H9 (cell line): ENCODE results near the gene ZNF576. TPM values are rescaled to one million over a fixed set of nuclear protein-coding genes. Genes with fewer than 3 reads are reported as not detected.

Experiments used
- DNase-seq: peaks from one replicate; pipeline ENCODE4 v3.0.0-alpha.2; 2017
- H2AFZ ChIP-seq: one replicate; pipeline ENCODE4 v1.6.1; 2013; ENCODE audit warnings: mild to moderate bottlenecking, low read length, control low read depth, moderate library complexity
- H2AK5ac ChIP-seq: 2 replicates; pipeline ENCODE4 v1.6.1; 2013; ENCODE audit warnings: low read length, control low read depth, mixed read lengths; ENCODE audit not compliant: insufficient read length
- H2BK120ac ChIP-seq: one replicate; pipeline ENCODE4 v1.6.1; 2013; ENCODE audit warnings: low read depth, mild to moderate bottlenecking, low read length, control low read depth, inconsistent platforms; ENCODE audit not compliant: poor library complexity, severe bottlenecking
- H2BK12ac ChIP-seq: 2 replicates; pipeline ENCODE4 v1.6.1; 2013; ENCODE audit warnings: low read length, control low read depth, mixed read lengths, low read depth; ENCODE audit not compliant: insufficient read length
- H2BK15ac ChIP-seq: 2 replicates; pipeline ENCODE4 v1.6.1; 2013; ENCODE audit warnings: low read depth, low read length, control low read depth
- H2BK20ac ChIP-seq: one replicate; pipeline ENCODE4 v1.6.1; 2013; ENCODE audit warnings: low read depth, mild to moderate bottlenecking, low read length, control low read depth, inconsistent platforms; ENCODE audit not compliant: poor library complexity, severe bottlenecking
- H2BK5ac ChIP-seq: 2 replicates; pipeline ENCODE4 v1.6.1; 2013; ENCODE audit warnings: low read length, control low read depth, mixed read lengths; ENCODE audit not compliant: insufficient read length
- H3K14ac ChIP-seq: 2 replicates; pipeline ENCODE4 v1.6.1; 2013; ENCODE audit warnings: low read length, control low read depth; ENCODE audit not compliant: insufficient read depth
- H3K18ac ChIP-seq: 2 replicates; pipeline ENCODE4 v1.6.1; 2013; ENCODE audit warnings: low read depth, mild to moderate bottlenecking, mixed read lengths, low read length, control low read depth; ENCODE audit not compliant: insufficient read length
- H3K23ac ChIP-seq: 2 replicates; pipeline ENCODE4 v1.6.1; 2013; ENCODE audit warnings: low read length, control low read depth, mixed read lengths, low read depth; ENCODE audit not compliant: insufficient read length
- H3K23me2 ChIP-seq: 2 replicates; pipeline ENCODE4 v1.6.1; 2013; ENCODE audit warnings: low read depth, mild to moderate bottlenecking, mixed read lengths, low read length, control low read depth; ENCODE audit not compliant: insufficient read length, poor library complexity, severe bottlenecking
- H3K27ac ChIP-seq: 2 replicates; pipeline ENCODE4 v1.5.1; 2013; ENCODE audit warnings: low read length, control low read depth, mixed read lengths, low read depth; ENCODE audit not compliant: insufficient read length
- H3K27me3 ChIP-seq: 2 replicates; pipeline ENCODE4 v1.6.1; 2013; ENCODE audit warnings: low read length, control low read depth, inconsistent platforms; ENCODE audit not compliant: insufficient read depth
- H3K4ac ChIP-seq: 2 replicates; pipeline ENCODE4 v1.6.1; 2013; ENCODE audit warnings: low read depth, mild to moderate bottlenecking, control low read depth, inconsistent platforms, low read length, moderate library complexity
- H3K4me1 ChIP-seq: 2 replicates; pipeline ENCODE4 v1.6.1; 2013; ENCODE audit warnings: low read length, control low read depth, inconsistent platforms; ENCODE audit not compliant: insufficient read depth
- H3K4me2 ChIP-seq: 2 replicates; pipeline ENCODE4 v1.6.1; 2013; ENCODE audit warnings: low read length, control low read depth, mixed read lengths; ENCODE audit not compliant: insufficient read length, insufficient read depth
- H3K56ac ChIP-seq: 2 replicates; pipeline ENCODE4 v1.6.1; 2013; ENCODE audit warnings: low read depth, mild to moderate bottlenecking, mixed read lengths, low read length, control low read depth; ENCODE audit not compliant: insufficient read length
- H3K79me1 ChIP-seq: 2 replicates; pipeline ENCODE4 v1.6.1; 2013; ENCODE audit warnings: low read depth, mild to moderate bottlenecking, moderate library complexity, low read length, control low read depth, inconsistent platforms; ENCODE audit not compliant: insufficient read depth, poor library complexity, severe bottlenecking
- H3K79me2 ChIP-seq: 2 replicates; pipeline ENCODE4 v1.6.1; 2013; ENCODE audit warnings: low read length, control low read depth, inconsistent platforms; ENCODE audit not compliant: insufficient read depth
- H3K9ac ChIP-seq: 2 replicates; pipeline ENCODE4 v1.6.1; 2013; ENCODE audit warnings: low read length, control low read depth, mixed read lengths; ENCODE audit not compliant: insufficient read length; ENCODE audit errors: extremely low read depth
- H3K9me3 ChIP-seq: one replicate; pipeline ENCODE4 v1.6.1; 2013; ENCODE audit warnings: low read depth, low read length, inconsistent platforms; ENCODE audit not compliant: control insufficient read depth
- H3T11ph ChIP-seq: one replicate; pipeline ENCODE4 v1.6.1; 2013; ENCODE audit warnings: mild to moderate bottlenecking, low read length, control low read depth, inconsistent platforms
- H4K20me1 ChIP-seq: one replicate; pipeline ENCODE4 v1.6.1; 2013; ENCODE audit not compliant: control insufficient read depth, insufficient read length, insufficient read depth
- H4K5ac ChIP-seq: 2 replicates; pipeline ENCODE4 v1.6.1; 2013; ENCODE audit warnings: low read depth, mild to moderate bottlenecking, mixed read lengths, low read length, control low read depth; ENCODE audit not compliant: insufficient read length
- H4K8ac ChIP-seq: replicated peaks from 2 replicates; pipeline ENCODE4 v1.6.1; 2013; ENCODE audit warnings: low read length, control low read depth, mixed read lengths, low read depth; ENCODE audit not compliant: insufficient read length
- H4K91ac ChIP-seq: 2 replicates; pipeline ENCODE4 v1.6.1; 2013; ENCODE audit warnings: low read depth, mild to moderate bottlenecking, moderate library complexity, mixed read lengths, low read length, control low read depth; ENCODE audit not compliant: insufficient read length
- H3K27ac Mint-ChIP-seq, 3 experiments: 2 replicates in 2 of 3; 3 replicates in 1 of 3; pipeline ENCODE4 v1.8.0; 2020 to 2021; ENCODE audit warnings: mixed read lengths in 3 of 3, mild to moderate bottlenecking in 1 of 3, moderate library complexity in 1 of 3
- H3K27me3 Mint-ChIP-seq: 2 replicates; pipeline ENCODE4 v1.8.0; 2021; ENCODE audit warnings: low read depth, mild to moderate bottlenecking, moderate library complexity, mixed read lengths
- H3K36me3 Mint-ChIP-seq, 3 experiments: 2 replicates in 2 of 3; 3 replicates in 1 of 3; pipeline ENCODE4 v1.8.0; 2020 to 2021; ENCODE audit warnings: low read depth in 3 of 3, mixed read lengths in 3 of 3; ENCODE audit not compliant: insufficient read depth in 1 of 3
- H3K4me1 Mint-ChIP-seq, 2 experiments: 2 replicates each; pipeline ENCODE4 v1.8.0; 2020; ENCODE audit warnings: mixed read lengths in 2 of 2
- H3K4me3 Mint-ChIP-seq, 2 experiments: 2 replicates in 1 of 2; 3 replicates in 1 of 2; pipeline ENCODE4 v1.8.0; 2020 to 2021; ENCODE audit warnings: mild to moderate bottlenecking in 2 of 2, mixed read lengths in 2 of 2, moderate library complexity in 1 of 2
- H3K9me3 Mint-ChIP-seq, 2 experiments: 2 replicates in 1 of 2; 3 replicates in 1 of 2; pipeline ENCODE4 v1.8.0; 2020; ENCODE audit warnings: mild to moderate bottlenecking in 2 of 2, mixed read lengths in 2 of 2, moderate library complexity in 1 of 2
- CTCF ChIP-seq: fragments of 200-600 bp; sonication (generic); conservative IDR thresholded peaks from 3 replicates; pipeline ENCODE4 v1.8.0; 2021; ENCODE audit warnings: antibody characterized with exemption, mild to moderate bottlenecking
- WGBS: extraction: QIAGEN DNeasy Blood & Tissue Kit; methylation state at CpG from one replicate; pipeline ENCODE4 v1.1.7; 2013; ENCODE audit warnings: missing lambda C conversion rate, low lambda C conversion rate, mixed read lengths; ENCODE audit not compliant: insufficient read length; ENCODE audit errors: extremely low coverage; 5-methylcytosine and 5-hydroxymethylcytosine counted together
- total RNA-seq: library from RNA; stranded (reverse); gene quantifications from 2 replicates; pipeline ENCODE4 v1.2.1, GENCODE V29; 2021

Gene ZNF576
- total RNA-seq, 1 experiment from 2014 or later = 19.7 TPM

GRCh38 chr19:43562698-43563241 is 33.6 kb upstream of the ZNF576 start:
- Histone ChIP-seq H2BK12ac (no peak overlapping the region), H3K79me2 (no peaks in the 10 kb centered on the region), H4K8ac (no peak overlapping the region), H3K9me3 (no peaks in the 10 kb centered on the region), H3T11ph (no peak overlapping the region), H2BK5ac (no peak overlapping the region), H3K4me2 (no peak overlapping the region), H3K27ac (no peak overlapping the region), H3K23me2 (no peaks in the 10 kb centered on the region), H2BK20ac (no peak overlapping the region), H3K4ac (no peak overlapping the region), H4K91ac (no peak overlapping the region), H4K20me1 (no peaks in the 10 kb centered on the region), H3K23ac (no peak overlapping the region), H2BK15ac (no peak overlapping the region; the same call in 1 of the 2 replicates), H2AK5ac (no peak overlapping the region), H3K18ac (no peak overlapping the region), H3K9ac (no peak overlapping the region), H3K4me1 (no peaks in the 10 kb centered on the region), H3K27me3 (no peaks in the 10 kb centered on the region), H3K14ac (no peak overlapping the region), H3K79me1 (no peaks in the 10 kb centered on the region), H2BK120ac (no peak overlapping the region), H4K5ac (no peak overlapping the region), H3K56ac (no peak overlapping the region), H2AFZ (no peak overlapping the region)
- TF ChIP-seq CTCF = no peak
- H3K27me3 Mint-ChIP-seq = no peaks in the 10 kb centered on the region; the same call in 1 of the 2 replicates
- no peak overlapping the region for H3K4me3 Mint-ChIP-seq
- H3K4me1 Mint-ChIP-seq = no peaks in the 10 kb centered on the region
- no peak overlapping the region for H3K27ac Mint-ChIP-seq
- no peak for DNase-seq
- WGBS = no CpG with 5 or more reads among the region's 14 CpGs
- peaks cover 6 to 30% (median 19%) of the 10 kb centered on the region in 3 experiments; a peak in 6 of 7 replicates for H3K36me3 Mint-ChIP-seq
- no peaks in the 10 kb centered on the region for H3K9me3 Mint-ChIP-seq
